Pancreas (tissue), 10 donors: ENCODE data around the gene SV2C. TPM values are rescaled to one million over a fixed set of nuclear protein-coding genes. Genes with fewer than 3 reads are reported as not detected.

Experiments
- ATAC-seq, 4 donors: fragments of 200-7000 bp; cut with Tn5 transposase; one replicate each; pipeline versions ENCODE4 v1.8.0 to v1.9.1; 2020; ENCODE audit warnings: mild to moderate bottlenecking in 4 of 4, moderate library complexity in 4 of 4
- DNase-seq, 6 donors: peaks; one replicate each; pipeline ENCODE4 v3.0.0-alpha.2; 2020
- FAIRE-seq: peaks from 2 replicates; lab custom pipeline; 2012; peaks lifted over from hg19 to GRCh38; lab: Jason Lieb, UNC
- H3K27ac ChIP-seq, 4 donors: fragments of 200-600 bp; sonication (generic); 1 replicate in 3 of 4; 2 replicates in 1 of 4; pipeline versions ENCODE4 v1.5.0 to v1.8.0; 2020
- H3K27me3 ChIP-seq, 4 donors: fragments of 200-600 bp; one replicate each; pipeline ENCODE4 v1.8.0; 2021
- H3K36me3 ChIP-seq, 3 donors: fragments of 200-600 bp; sonication (generic) in 1 of 3; one replicate each; pipeline versions ENCODE4 v1.5.0 to v1.8.0; 2020 to 2021
- H3K4me1 ChIP-seq, 3 donors: fragments of 200-600 bp; one replicate each; pipeline ENCODE4 v1.8.0; 2021
- H3K4me3 ChIP-seq, 4 donors: fragments of 200-600 bp; sonication (generic) in 2 of 4; one replicate each; pipeline versions ENCODE4 v1.5.0 to v1.8.0; 2020 to 2021
- H3K9me3 ChIP-seq, 4 donors: fragments of 200-600 bp; one replicate each; pipeline ENCODE4 v1.8.0; 2021
- WGBS, 2 donors: extraction: QIAGEN DNeasy Blood & Tissue Kit; methylation state at CpG; one replicate each; pipeline ENCODE4 v1.1.7; 2013; 5-methylcytosine and 5-hydroxymethylcytosine counted together
- intact Hi-C, 3 donors: fragments of 100-400 bp; cut with DNase I; formaldehyde crosslinking; loops; one replicate each; pipeline versions ENCODE4 v1.11.1 to v1.14.2; 2022
- polyA plus RNA-seq, 2 donors: library from polyadenylated mRNA; stranded (reverse); fragments of 200-250 nt; gene quantifications; one replicate each; pipeline ENCODE4 v1.2.3, GENCODE V29; 2013
- total RNA-seq, 6 donors: library from RNA; stranded (reverse); fragmentation: NEBNext Ultra II Directional in 4 of 6; extraction: Animal tissue kit (Norgen Biotek cat#: 25700) in 4 of 6; gene quantifications; one replicate each; pipeline versions ENCODE4 v1.2.1 to v1.2.4, GENCODE V29; 2021 to 2023
- TF ChIP-seq, protein P1 (sequence below), 4 donors: fragments of 200-600 bp; sonication (generic) in 3 of 4; IDR thresholded peaks; one replicate each; pipeline versions ENCODE4 v1.5.0 to v1.8.0; 2021; ENCODE audit warnings: antibody characterized with exemption in 4 of 4
- donor health status: healthy with polysubstance abuse.
- donor health status: DM: no; HTN: no; CAD: no; lungs with moderate emphysema.
- donor health status: DM: no; HTN: no; CAD: no.
- donor health status: control.
- donor health status: control.
- donor health status: Bipolar disorder and iron deficiency.
- donor health status: DM: yes; HTN: yes; CAD: no.
- donor health status: DM: no; HTN: no; CAD: no.
- donor health status: DM: no; HTN: no; CAD: no.
- donor health status: DM: yes; HTN: yes; CAD: no.

SV2C gene
- total and polyA plus RNA-seq, 8 donors, result 0.05 to 0.18 (median 0.08) TPM; not detected in 1

DNA sequence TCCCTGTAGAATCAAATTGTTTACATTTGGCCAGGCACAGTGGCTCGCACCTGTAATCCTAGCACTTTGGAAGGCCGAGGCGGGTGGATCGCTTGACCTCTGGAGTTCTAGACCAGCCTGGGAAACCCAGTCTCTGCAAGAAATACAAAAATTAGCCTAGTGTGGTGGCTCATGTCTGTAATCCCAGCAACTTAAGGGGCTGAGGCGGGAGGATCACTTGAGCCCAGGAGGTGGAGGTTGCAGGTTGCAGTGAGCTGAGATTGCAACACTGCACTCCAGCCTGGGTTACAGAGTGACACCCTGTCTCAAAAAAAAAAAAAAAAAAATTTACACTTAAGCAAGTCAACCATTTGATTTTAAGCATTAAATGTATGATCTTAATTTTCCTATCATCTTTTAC lies 302.4 kb downstream of the SV2C start:
- no peaks in the 10 kb centered on the region for H3K9me3 ChIP-seq
- no peak overlapping the region for H3K4me3 ChIP-seq
- peaks cover 40 to 63% (median 55%) of the 10 kb centered on the region in 3 donors for H3K4me1 ChIP-seq
- TF ChIP-seq, protein P1, sequence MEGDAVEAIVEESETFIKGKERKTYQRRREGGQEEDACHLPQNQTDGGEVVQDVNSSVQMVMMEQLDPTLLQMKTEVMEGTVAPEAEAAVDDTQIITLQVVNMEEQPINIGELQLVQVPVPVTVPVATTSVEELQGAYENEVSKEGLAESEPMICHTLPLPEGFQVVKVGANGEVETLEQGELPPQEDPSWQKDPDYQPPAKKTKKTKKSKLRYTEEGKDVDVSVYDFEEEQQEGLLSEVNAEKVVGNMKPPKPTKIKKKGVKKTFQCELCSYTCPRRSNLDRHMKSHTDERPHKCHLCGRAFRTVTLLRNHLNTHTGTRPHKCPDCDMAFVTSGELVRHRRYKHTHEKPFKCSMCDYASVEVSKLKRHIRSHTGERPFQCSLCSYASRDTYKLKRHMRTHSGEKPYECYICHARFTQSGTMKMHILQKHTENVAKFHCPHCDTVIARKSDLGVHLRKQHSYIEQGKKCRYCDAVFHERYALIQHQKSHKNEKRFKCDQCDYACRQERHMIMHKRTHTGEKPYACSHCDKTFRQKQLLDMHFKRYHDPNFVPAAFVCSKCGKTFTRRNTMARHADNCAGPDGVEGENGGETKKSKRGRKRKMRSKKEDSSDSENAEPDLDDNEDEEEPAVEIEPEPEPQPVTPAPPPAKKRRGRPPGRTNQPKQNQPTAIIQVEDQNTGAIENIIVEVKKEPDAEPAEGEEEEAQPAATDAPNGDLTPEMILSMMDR (IDR thresholded peaks at IDR 0.05), result no peak
- no peaks in the 10 kb centered on the region for H3K27me3 ChIP-seq
- FAIRE-seq (no peak), ATAC-seq (peak in 1 of 4 donors; percentile 5), DNase-seq (no peak)
- no peaks in the 10 kb centered on the region for H3K36me3 ChIP-seq
- 41 to 50% methylated on average over 5 of the region's 5 CpGs for WGBS, 2 donors
- peak overlapping the region in 3 of 4 donors; percentile 19 to 84 (median 83) for H3K27ac ChIP-seq
- intact Hi-C loops, result no loop called here

DNA sequence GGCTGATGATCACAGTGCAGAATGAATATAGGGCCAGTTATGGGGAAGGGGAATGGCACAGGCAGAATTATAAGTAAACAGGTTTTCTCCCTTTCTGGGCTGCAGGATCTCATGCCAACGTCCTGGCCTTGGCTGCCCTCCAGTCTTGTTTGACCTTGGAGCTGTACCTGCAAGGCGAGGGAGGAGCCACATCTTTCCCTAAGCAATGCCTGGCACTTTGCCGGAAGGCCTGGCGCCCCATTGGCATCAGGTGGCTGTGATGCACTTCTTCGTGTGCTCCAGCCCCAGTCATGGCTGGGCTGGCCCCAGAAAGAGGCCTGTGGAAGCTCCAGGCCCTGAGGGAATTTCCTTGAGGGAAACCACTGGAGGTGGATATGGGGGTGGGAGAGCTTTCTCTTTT lies 303.2 kb downstream of the SV2C start:
- Histone ChIP-seq H3K9me3 (no peaks in the 10 kb centered on the region), H3K27me3 (no peaks in the 10 kb centered on the region), H3K4me3 (no peak overlapping the region), H3K4me1 (peaks cover 43 to 67% (median 60%) of the 10 kb centered on the region in 3 donors), H3K36me3 (no peaks in the 10 kb centered on the region), H3K27ac (peak overlapping the region; percentile 59 to 84 (median 72))
- FAIRE-seq (no peak), ATAC-seq (peak; percentile 77 to 91 (median 87)), DNase-seq (peak; percentile 95 to 99 (median 98))
- intact Hi-C loops, result no loop called here
- WGBS, 2 donors, result 7 to 14% methylated on average over 5 of the region's 5 CpGs
- TF ChIP-seq, protein P1 (IDR thresholded peaks at IDR 0.05), result no peak

DNA sequence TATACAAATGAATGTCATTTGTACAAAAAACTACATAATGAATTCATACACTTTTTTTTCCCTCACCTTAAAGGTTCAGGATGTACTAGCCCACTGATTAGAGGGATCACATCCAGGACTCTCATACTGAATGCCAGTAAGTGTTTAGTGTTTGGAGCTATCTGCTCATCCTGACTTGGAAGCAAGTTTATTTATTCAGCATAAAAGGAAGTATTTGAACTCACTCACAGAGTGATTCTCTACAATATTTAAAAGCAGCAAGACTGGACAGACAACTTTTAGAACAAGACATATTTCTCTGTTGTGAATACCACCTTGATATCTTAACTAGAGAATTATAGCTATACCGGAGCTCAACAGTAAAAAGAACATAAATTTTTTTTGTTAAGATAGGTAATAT lies 305.1 kb downstream of the SV2C start:
- Histone ChIP-seq H3K27me3 (no peaks in the 10 kb centered on the region), H3K4me1 (peaks cover 43 to 67% (median 67%) of the 10 kb centered on the region in 3 donors), H3K4me3 (no peak overlapping the region), H3K36me3 (no peaks in the 10 kb centered on the region), H3K9me3 (no peaks in the 10 kb centered on the region), H3K27ac (peak overlapping the region in 3 of 4 donors; percentile 43 to 84 (median 83))
- 16% methylated on average over 1 of the region's 1 CpG for WGBS, 2 donors
- peak; percentile 53 for FAIRE-seq
- intact Hi-C loops, result no loop called here
- DNase-seq, result no peak
- peak in 2 of 4 donors; percentile 4 to 15 for ATAC-seq
- TF ChIP-seq, protein P1 (IDR thresholded peaks at IDR 0.05), result no peak

DNA sequence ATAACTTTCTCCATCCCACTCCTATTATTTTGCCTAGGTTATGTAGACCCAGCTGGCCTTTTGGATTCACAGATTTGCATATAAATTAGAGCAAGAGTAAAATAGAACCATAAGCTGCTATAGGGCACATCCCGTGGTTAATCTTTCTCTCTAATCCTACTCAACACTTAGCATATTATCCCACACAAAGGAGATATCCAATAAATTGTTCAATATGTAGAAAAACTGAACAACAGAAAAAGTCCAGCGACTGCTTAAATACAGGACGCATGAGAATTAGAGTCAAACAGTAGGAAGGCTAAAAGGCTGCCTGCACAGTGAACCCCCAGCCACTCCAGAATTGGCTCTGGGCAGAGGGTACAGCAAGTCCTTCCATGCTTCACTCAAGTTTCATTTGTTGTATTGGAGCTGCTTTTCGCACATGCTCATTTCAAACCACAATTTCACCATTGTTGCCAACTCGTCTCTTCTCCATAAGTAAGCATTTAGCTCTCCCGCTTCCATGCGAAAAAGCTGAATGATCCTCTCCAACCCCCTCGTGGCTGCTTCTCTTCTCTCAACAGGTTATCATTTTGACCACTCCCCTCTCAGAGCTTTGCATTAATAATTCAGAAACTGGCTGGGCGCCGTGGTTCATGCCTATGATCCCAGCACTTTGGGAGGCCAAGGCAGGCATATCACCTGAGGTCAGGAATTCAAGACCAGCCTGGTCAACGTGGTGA lies 305.8 kb downstream of the SV2C start:
- H3K27ac ChIP-seq, result peak overlapping the region in 3 of 4 donors; percentile 1 to 84 (median 83)
- H3K4me1 ChIP-seq, result peaks cover 43 to 64% (median 63%) of the 10 kb centered on the region in 3 donors
- FAIRE-seq (no peak), DNase-seq (no peak), ATAC-seq (no peak)
- H3K4me3 ChIP-seq, result no peak overlapping the region
- no peaks in the 10 kb centered on the region for H3K36me3 ChIP-seq
- intact Hi-C loops, result no loop called here
- TF ChIP-seq, protein P1 (IDR thresholded peaks at IDR 0.05), result no peak
- no peaks in the 10 kb centered on the region for H3K27me3 ChIP-seq
- WGBS, 2 donors, result 53 to 59% methylated on average over 11 of the region's 11 CpGs
- H3K9me3 ChIP-seq, result no peaks in the 10 kb centered on the region
